Fibroblast of upper back skin (primary cell): ENCODE results near the gene GPR141.

Source experiments
- DNase-seq: peaks from one replicate; pipeline ENCODE4 v3.0.0-alpha.2; 2013

The GPR141 gene

DNA sequence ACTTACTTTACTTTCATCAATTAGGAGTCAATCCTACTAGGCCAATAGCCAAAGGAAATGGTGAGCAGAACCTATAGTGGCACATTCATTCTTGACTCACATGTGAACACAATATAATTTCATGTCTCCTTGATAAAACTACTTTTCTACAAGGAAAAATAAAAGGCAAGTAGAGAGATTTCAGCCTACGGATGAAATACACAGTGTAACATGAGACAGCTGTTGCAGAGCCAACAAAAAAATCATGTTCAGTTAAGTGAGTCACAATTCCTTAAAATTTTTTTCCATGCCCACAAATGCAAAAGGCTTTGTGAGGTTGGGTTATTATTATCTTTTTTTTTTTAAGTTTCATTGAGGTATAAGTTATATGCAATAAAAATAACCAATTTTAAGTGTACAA lies 54.8 kb downstream of the GPR141 start:
- DNase-seq, result no peak

DNA sequence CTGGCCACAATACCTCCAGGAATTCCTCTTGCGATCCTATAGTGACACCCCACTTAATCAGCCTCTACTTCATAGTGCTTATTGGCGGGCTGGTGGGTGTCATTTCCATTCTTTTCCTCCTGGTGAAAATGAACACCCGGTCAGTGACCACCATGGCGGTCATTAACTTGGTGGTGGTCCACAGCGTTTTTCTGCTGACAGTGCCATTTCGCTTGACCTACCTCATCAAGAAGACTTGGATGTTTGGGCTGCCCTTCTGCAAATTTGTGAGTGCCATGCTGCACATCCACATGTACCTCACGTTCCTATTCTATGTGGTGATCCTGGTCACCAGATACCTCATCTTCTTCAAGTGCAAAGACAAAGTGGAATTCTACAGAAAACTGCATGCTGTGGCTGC lies 56.8 kb downstream of the GPR141 start:
- no peak for DNase-seq

DNA sequence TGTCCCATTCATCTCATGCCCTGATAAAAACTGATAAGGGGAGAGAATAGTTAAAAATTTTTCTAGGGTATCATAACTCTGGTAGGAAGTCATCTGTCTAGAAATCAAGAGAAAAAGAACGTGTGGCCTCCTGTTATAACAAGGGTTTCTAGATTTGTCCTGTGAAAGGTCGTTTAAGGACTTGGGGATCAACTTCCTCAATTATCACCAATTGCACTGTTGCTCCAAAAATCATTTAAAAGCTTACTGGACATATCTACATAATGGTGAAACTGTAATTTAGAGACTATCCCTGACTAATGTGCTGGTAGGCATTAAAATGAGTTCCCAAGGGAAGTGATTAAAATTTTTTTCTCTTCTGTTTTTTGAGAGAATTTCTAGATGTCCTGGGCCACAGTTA lies 58.2 kb downstream of the GPR141 start:
- DNase-seq, result no peak

DNA sequence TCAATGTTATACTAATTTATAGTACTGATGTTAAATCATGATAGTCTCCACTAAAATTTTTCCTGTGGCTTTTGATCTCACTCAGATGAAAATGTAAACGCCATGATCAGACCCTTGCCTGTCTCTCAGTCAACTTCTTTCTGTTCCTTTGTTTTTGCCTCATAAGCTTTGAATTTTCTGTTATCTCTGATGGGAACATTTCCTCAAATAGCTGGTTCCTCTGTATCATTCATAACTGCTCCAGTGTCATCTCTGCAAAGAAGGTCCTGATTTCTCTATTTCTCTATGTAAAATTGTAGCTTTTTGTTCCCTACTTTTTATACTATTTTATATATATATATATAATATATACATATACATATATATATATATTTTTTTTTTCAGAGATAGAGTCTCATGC lies 67.5 kb downstream of the GPR141 start:
- DNase-seq, result no peak

DNA sequence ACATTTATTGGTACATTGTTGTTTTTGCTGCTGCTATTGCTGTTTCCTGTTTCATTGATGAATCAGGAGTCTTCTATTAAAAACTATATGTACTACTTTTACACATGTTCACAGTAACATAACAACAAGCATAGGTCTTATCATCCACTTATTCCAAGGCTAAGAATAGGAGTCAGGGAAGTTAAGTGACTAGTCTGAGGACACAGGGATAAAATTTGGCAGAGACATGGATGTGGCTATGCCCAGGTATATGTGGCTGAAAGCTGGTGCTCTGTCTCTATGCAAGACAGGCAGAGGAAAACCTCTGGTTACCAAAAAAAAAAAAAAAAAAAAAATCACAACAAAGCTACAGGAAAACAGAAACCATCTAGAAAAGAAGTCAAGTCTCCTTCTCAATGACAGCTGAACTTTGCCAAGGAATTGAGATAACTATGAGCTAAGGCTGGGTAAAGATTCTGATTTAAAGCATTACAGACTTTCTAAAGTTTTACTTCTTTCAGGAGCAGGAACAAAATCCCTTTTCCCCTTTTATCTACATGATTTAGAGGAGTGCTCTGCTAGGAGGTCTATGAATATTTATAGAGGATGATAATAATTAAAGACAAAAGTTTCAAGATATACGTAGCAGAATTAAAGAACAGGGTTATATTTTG lies 70.0 kb downstream of the GPR141 start:
- DNase-seq, result no peak

DNA sequence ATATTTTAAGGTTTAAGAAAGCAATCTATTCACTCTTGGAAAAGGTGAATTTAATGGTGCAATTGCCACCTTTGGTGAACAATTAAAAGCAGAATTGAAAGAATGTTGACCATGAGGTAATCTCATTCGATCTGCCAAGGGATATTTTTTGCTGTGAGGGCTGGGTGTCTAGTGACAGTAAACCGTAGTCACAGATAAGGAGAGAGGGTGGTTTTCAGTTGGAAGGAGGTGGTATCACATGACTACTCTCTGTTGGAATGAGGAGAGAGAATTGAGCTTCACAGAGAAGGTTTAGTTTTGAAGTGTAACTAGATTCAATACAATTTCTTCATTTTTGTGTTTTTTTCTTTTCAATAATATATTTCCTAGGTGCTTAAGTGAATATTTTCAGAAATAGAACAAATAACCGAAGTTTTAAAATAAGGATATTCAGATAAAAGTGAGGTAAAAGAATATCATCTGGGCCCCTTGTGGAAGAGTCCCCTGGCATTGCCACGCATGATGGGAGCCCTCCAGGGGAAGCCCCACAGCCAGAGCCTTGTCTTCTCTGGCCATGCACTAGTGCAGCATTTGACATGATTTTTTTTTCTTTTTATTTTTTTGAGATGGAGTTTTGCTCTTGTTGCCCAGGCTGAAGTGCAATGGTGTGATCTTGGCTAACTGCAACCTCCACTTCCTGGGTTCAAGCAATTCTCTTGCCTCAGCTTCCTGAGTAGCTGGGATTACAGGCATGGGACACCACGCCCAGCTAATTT lies 73.4 kb downstream of the GPR141 start:
- DNase-seq, result no peak

DNA sequence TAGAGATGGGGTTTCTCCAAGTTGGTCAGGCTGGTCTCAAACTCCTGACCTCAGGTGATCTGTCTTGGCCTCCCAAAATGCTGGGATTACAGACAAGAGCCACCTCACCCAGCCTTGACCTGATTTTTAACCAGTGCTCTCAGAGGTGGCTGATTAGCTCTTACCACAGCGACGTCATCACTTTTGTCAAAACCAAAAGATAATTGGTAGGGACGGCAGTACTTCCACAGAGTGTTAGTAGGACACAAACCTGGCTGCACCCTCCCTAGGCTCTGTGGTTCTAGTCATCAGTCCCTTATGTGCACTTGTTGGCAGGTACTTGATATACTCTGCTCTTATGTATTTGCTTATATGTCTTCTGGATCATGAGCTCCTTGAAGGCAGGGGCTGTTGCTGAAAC lies 74.0 kb downstream of the GPR141 start:
- no peak for DNase-seq

DNA sequence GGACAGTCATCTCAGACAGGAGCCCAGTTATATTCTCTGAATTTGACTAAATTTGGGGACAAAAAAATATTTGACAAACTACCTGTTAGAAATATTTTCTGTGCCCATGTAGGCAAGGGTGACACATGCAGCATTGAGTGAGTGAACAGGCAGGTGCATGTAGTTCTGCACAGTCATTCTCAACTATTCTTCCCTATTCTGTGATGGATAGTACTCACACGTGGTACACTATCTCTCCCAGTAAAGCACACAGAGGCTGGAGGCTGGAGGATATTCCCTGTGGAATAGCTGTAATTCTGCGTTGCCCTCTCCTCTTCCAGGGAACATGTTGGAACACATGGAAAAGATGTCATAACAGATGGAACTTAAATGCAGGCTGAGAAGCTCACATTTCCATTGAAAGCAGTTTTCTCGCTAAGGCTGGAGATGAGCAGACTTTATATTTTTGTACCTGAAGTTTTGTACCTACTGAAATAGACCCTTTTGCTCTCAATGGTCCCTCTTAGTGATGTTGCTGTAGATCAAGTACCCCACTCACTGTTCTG lies 75.0 kb downstream of the GPR141 start:
- DNase-seq, result no peak

DNA sequence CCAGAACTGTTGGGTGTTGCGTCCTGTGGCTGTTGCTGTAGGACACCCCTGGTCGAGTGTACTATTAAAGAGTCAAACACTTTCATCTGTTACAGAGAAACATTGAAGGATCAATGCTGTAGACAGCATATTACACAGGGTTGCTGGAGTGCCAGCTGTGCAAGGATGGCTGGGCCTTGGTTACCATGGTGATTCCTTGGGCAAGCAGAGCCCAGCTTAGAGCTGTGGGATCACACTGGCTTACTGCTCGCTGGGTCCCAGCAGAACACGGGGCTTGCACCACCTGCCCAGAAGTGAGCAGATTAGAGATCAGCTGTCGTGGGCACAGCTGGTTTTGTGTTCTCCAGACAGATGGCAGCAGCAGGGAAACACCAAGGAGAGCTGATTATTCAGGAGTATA lies 76.0 kb downstream of the GPR141 start:
- no peak for DNase-seq

DNA sequence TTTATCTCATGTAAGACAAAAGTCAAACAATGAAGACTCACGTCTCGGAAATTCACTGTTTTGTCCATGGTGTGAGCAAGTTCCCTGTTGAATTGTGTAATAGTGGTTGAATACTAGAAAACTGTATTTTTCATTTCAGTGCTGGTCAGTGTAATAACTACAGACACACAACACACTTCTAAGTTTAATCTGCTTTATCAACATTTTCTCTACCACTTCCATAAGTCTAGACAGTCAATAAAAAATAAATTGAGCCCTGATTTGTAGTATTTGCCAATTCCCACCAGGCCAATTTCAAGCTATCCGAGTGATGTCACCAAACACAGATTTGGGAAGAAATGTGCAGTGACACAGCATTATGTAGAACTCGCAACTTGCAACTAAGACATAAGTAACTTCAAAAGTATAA lies 81.9 kb downstream of the GPR141 start:
- no peak for DNase-seq

DNA sequence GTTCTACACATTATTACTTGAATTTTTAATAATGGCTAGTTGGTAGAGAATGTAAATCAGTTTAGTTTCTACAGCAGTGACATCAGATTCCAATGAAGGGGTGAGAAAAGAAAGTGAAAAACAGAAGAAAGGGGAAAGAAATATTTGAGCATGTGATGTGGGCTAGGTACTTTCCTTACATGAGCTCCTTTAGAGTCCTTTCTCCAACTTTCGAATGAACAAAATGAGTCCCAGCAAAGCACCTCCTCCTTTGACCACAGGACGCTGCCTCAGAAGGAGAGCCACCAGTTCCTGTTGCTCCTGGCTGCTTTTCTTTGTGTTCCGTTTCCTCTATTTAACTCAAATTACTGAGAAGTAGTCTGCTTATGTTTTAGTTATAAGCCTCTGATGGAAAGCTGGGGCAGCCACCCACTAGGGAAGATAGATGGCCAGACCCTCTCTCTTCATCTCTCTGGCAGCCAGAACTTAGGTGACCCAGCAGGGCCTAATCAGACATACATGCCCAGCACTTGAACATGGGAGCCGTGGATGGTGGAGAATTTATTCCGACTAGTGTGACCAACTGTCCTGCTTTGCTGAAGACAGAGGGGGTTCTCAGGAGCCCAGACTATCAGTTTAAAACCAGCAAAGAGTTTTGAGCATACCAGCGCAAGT lies 82.4 kb downstream of the GPR141 start:
- DNase-seq, result no peak

DNA sequence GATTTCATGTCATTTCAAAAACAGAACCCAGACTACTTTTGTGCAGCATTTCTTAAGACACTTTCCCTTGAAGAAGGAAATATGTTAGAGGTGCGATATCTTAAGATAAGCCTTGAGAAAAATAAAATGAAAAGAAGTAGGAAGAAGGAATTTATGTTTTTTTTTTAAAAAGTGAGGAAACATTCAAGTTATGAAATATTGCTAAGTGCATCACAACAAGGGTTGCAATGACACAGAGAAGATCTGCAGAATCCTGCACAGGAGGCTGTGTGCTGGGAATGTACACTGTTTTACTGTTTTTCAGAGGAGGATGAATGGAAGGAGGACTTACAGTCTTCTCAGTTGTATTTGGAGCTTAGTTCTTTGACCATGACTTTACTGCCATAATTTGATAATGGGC lies 85.0 kb downstream of the GPR141 start:
- DNase-seq, result no peak

DNA sequence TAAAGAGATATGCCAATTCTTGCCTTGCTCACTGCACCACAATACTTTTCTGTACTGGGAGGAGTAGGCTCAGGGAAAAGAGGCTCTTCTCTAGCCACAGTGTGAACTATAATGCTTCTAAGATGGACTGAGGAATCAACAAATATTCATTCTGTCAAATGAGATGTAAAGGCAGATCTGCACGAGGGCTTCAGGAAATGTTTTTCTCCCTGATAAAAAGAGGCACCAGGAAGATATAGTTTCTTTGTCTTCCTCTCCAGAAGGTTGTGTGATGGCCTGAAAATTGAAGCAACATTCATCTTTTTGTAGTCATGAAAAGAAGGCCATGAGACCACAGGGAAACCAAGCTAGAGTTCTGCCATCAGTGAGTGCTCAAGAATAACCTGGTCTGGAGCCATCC lies 85.7 kb downstream of the GPR141 start:
- DNase-seq, result no peak

DNA sequence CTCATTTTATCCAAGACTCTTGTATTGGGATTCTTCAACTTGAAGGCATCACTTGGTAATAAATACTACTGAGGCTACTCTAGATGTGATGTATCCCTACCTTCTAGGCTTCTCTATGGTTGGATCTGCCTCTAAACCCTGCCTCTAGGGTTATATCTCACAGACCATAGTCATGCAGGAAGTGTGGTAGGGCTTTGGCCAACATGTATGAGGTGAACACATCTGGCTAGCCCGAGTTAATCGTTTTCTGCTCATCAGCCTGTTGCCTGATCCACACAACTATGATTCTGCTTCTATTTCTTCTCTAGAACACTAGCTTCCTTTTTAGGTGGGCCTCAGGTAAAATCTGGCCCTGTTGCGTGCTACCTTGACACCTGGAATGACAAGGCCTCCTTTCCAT lies 86.2 kb downstream of the GPR141 start:
- no peak for DNase-seq

DNA sequence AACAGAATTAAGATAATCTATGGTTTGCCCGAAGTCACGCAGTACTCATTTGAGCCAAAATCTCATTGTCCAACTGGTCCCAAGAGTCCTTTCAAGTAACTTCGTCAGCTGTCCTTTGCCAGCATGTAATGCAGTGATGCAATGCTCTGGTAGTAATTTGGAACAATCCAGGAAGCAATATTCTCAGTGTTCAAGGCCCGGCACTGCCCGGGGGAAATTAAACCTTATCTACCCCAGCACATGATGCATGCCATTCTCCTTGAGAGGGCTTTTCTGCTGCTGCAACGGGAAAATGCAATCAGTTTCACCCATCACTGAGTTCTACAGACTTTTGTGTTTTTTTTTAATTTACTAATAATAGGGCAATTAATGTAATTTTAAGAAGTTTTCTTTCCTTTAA lies 87.3 kb downstream of the GPR141 start:
- no peak for DNase-seq

DNA sequence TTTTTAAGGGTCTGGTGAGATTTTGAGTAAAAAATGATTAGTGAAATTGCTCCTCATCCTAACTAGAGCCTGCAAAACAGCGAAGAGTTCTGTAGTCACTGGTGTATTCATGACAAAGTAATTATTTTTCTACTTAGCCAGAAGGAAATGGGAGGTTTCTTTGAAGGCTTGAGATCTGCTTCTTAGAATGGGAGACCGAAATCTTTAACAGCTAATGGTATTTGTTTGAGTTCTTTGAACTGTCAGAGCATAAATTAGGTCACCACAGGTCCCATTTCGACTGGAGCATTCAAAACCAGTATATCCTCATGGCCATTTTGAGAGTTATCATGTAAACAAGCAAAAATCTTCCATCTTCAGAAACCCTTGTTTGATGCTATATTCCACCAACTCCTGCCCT lies 87.8 kb downstream of the GPR141 start:
- DNase-seq, result no peak

DNA sequence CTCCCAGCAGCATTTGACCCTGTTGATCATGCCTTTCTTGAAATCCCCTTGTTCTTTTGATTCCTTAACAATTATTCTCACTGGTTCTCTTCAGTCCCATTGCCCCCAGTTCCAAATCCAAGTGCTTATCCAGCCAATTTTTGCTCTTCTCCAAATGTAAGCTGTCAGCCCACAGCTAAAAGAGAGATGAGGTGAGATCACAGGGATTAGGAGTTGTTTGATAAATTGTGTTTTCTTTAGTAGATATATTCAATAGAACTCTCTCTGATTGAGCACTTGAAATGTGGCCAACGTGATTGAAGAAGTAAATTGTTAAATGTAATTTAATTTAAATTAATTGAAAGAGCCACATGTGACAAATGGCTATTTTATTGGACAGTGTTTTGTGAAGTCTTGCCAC lies 88.2 kb downstream of the GPR141 start:
- no peak for DNase-seq

DNA sequence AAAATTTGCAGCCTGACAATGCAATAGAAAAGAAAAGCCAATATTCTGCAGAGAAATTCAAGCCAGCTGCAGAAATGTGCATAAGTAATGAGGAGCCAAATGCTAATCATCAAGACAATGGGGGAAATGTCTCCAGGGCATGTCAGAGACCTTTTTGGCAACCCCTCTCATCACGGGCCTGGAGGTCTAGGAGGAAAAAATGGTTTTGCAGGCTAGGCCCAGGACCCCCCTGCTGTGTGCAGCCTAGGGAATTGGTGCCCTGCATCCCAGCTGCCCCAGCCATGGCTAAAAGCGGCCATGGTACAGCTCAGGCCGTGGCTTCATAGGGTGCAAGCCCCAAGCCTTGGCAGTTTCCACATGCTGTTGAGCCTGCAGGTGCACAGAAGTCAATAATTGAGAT lies 92.4 kb downstream of the GPR141 start:
- no peak for DNase-seq

DNA sequence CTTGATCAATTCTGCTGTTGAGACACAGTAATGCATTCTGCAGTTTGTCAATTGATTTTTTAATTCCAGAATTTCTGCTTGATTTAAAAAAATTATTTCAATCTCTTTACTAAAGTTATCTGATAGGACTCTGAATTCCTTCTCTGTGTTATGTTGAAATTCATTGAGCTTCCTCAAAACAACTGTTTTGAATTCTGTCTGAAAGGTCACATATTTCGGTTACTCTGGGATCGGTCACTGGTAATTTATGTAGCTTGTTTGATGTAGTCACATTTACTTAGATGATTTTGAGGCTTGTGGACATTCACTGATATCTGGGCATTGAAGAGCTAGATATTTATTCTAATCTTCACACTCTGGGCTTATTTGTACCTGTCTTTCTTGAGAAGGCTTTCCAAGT lies 97.6 kb downstream of the GPR141 start:
- DNase-seq, result no peak

DNA sequence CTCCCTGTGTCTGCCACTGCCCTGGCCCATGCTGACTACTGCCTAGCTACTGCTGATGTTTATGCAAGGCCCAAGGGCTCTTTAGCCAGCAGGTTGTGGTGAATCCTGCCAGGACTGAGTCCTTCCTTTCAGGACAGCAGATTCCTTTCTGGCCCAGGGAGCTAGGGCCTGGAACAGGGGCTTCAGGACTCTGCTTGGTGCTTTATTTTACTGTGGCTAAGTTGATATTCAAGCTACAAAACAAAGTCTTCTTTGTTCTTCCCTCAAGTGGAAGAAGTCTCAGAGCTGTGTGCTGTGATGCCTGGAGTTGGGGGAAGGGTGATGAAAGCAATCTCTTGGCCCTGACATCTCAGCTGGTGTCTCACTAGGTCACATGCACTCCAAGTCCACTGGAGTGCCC lies 98.6 kb downstream of the GPR141 start:
- no peak for DNase-seq

DNA sequence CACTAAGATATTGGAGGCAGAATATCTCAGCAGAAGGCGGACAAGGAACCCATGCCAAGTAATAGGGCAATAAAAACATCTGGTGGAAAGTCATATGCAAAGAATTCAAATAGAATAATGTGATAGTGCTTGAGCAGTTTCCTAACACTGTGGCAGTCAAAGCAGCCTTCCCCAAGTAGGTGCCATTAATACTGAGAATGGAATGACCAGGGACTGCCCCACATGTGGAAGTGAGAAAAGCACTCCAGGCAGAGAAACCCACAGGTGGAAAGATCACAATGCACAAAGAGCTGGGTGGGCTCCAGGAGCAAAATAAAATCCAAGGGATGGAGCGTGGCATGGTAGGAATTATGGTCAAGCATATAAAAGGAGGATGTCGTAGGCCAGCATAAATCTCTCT lies 100.4 kb downstream of the GPR141 start:
- DNase-seq, result no peak

DNA sequence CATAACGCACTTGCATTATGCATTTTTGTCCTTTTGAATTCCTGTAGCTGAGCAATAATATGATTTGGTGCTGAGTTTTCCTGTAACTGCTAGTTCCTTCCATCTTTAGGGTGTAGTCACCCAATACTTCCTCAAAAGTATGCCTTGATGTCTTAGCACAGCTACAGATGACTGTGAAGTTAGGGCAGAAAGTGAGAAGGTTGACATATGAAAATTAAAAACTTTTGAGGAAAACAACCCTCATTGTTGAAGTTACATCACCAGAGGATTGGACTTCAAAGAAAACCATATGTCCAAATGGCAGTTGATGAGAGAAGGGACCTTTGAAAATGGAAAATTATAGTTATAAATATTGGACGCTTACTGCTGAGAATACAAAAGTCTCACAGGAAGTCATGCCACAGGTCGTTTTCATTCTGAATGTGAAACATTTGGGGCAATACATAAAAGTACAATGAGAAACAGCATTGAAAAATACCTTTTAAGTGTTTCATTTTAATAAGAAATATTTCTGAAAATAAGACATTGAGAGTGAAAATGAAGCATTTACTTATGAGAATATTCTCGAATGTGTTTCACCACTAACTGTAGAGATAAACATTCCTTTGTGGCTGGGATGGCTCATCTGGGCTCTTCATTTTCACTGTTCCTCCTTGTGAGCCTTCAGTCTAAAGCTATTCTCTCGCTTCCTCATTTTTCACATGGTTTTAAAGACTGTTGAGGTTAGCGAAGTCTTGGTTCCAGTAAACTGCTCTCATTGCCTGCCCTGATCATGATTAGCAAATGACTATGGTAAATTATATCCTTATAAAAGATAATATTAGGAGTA lies 103.4 kb downstream of the GPR141 start:
- DNase-seq, result no peak
